Transverse colon (tissue), 4 donors: ENCODE measurements around the gene IFNK. TPM values are rescaled to one million over a fixed set of nuclear protein-coding genes. Genes with fewer than 3 reads are reported as not detected.

ENCODE experiments used
- DNase-seq: peaks from one replicate; pipeline ENCODE4 v3.0.0-alpha.2; 2019
- H3K27ac ChIP-seq, 4 donors: fragments of 200-600 bp; sonication (generic); 2 replicates each; pipeline ENCODE4 v1.5.1; 2016 to 2018; ENCODE audit warnings: inconsistent platforms in 4 of 4
- H3K27me3 ChIP-seq: fragments of 200-600 bp; sonication (generic); 2 replicates; pipeline ENCODE4 v1.5.1; 2017; ENCODE audit warnings: inconsistent platforms
- H3K36me3 ChIP-seq, 4 donors: fragments of 200-600 bp; sonication (generic); 2 replicates each; pipeline ENCODE4 v1.5.1; 2017 to 2019; ENCODE audit warnings: inconsistent platforms in 4 of 4
- H3K4me1 ChIP-seq, 4 donors: fragments of 200-600 bp; sonication (generic); 2 replicates each; pipeline ENCODE4 v1.5.1; 2017 to 2020; ENCODE audit warnings: inconsistent platforms in 4 of 4
- H3K4me3 ChIP-seq, 4 donors: fragments of 200-600 bp; sonication (generic); 1 replicate in 1 of 4; 2 replicates in 3 of 4; pipeline versions ENCODE4 v1.5.1 to v1.6.1; 2017 to 2019; ENCODE audit warnings: inconsistent platforms in 4 of 4
- H3K9me3 ChIP-seq, 2 donors: fragments of 200-600 bp; sonication (generic); 2 replicates each; pipeline ENCODE4 v1.5.1; 2017 to 2019; ENCODE audit warnings: inconsistent platforms in 2 of 2
- CTCF ChIP-seq, 5 experiments: fragments of 200-600 bp in 3 of 5; fragments of 450-650 bp in 2 of 5; sonication (generic) in 3 of 5; IDR thresholded peaks; 1 replicate in 2 of 5; 2 replicates in 3 of 5; pipeline ENCODE4 v1.5.1; 2016 to 2017; ENCODE audit warnings: antibody characterized with exemption in 5 of 5, inconsistent platforms in 3 of 5, mild to moderate bottlenecking in 2 of 5, moderate library complexity in 1 of 5
- EP300 ChIP-seq: sonication (generic); formaldehyde crosslinking; IDR thresholded peaks from one replicate; pipeline ENCODE4 v1.6.1; 2017; ENCODE audit warnings: antibody characterized with exemption, low read depth
- POLR2A ChIP-seq: fragments of 450-650 bp; IDR thresholded peaks from one replicate; pipeline ENCODE4 v1.6.1; 2016; ENCODE audit warnings: antibody characterized with exemption, mild to moderate bottlenecking, moderate library complexity
- POLR2AphosphoS5 ChIP-seq, 3 donors: sonication (generic); formaldehyde crosslinking; IDR thresholded peaks; one replicate each; pipeline ENCODE4 v1.6.1; 2016; ENCODE audit warnings: antibody characterized with exemption in 3 of 3
- WGBS, 2 donors: methylation state at CpG; one replicate each; pipeline ENCODE4 v1.1.5; 2018; ENCODE audit warnings: low coverage in 1 of 2; 5-methylcytosine and 5-hydroxymethylcytosine counted together
- in situ Hi-C, 4 donors: fragments of 200-750 bp; cut with MboI; loops; one replicate each; pipeline versions ENCODE4 v1.15.0 to v1.15.1; 2017; ENCODE audit warnings: low sequenced_read_pairs in 3 of 4, low pct_ligation_motif_present in 1 of 4, low pct_unique_long_range_greater_than_20kb in 1 of 4
- intact Hi-C: fragments of 100-400 bp; cut with DNase I; formaldehyde crosslinking; loops from one replicate; pipeline ENCODE4 v1.15.1; 2023; ENCODE audit warnings: low total_unique reads
- total RNA-seq, 4 donors: library from RNA; depleted of rRNA; stranded (reverse); fragments of >200 nt; gene quantifications; one replicate each; pipeline ENCODE4 v1.1.0, GENCODE V29; 2016

Gene IFNK
- total RNA-seq, 4 donors from 2014 or later: not detected

GRCh38 chr9:27573634-27574590 is 49.8 kb downstream of the IFNK start:
- in situ Hi-C loops: loop anchor here in 1 of 4 donors (25.0 kb wide), 1 partner anchor 537 kb away; no protein-coding TSS in a partner anchor
- peak; percentile 98 for DNase-seq
- TF ChIP-seq POLR2AphosphoS5 (IDR thresholded peaks at IDR 0.05) (peak; percentile 93 to 95 (median 93)), CTCF (IDR thresholded peaks at IDR 0.05) (peak in 2 of 5 experiments; percentile 7 to 15), EP300 (peak; percentile 97), POLR2A (peak; percentile 87)
- Histone ChIP-seq H3K4me3 (peak overlapping the region; percentile 26 to 94 (median 64)), H3K27ac (peak overlapping the region; percentile 95 to 99 (median 98)), H3K27me3 (no peaks in the 10 kb centered on the region), H3K9me3 (no peaks in the 10 kb centered on the region), H3K36me3 (no peaks in the 10 kb centered on the region), H3K4me1 (peaks cover 7 to 31% (median 9%) of the 10 kb centered on the region in 4 donors)
- WGBS, 2 donors: 2 to 4% methylated on average over 24 to 35 of the region's 35 CpGs
- intact Hi-C loops: no loop called here

Other genes with a start within 250 kb of the IFNK start
- 1 to 10 TPM in 1 of 4 donors, under 1 TPM in 1, not detected in 2; 0.64 to 1.1 TPM for gene EQTN, start 227.1 kb upstream of the IFNK start, total RNA-seq
- gene MOB3B, start 5.5 kb downstream of the IFNK start, total RNA-seq: 10 to 100 TPM; 18.3 to 39.7 (median 29.1) TPM
- gene C9orf72, start 49.2 kb downstream of the IFNK start, total RNA-seq: 10 to 100 TPM in 3 of 4 donors, 1 to 10 TPM in 1; 7.9 to 31.0 (median 15.0) TPM